GM15510 (cell line): ENCODE data around the gene PPP6R1.
A peak's percentile ranks its signal among the peaks of the same experiment; 100 is the strongest.

Experiments used
- POLR2A ChIP-seq: IDR thresholded peaks from 3 replicates; pipeline ENCODE4 v1.6.1; 2011; ENCODE audit warnings: borderline replicate concordance; ENCODE audit not compliant: insufficient read length; ENCODE audit errors: extremely low read depth

PPP6R1 gene

GRCh38 chr19:55256562-55257460, 2.0 kb downstream of the PPP6R1 start:
- TF ChIP-seq POLR2A = no peak

GRCh38 chr19:55255618-55256423, 3.0 kb downstream of the PPP6R1 start:
- TF ChIP-seq POLR2A = peak; percentile 45

GRCh38 chr19:55254625-55254977, 4.2 kb downstream of the PPP6R1 start:
- no peak for TF ChIP-seq POLR2A

GRCh38 chr19:55253842-55254624, 4.8 kb downstream of the PPP6R1 start:
- peak; percentile 25 for TF ChIP-seq POLR2A

- TF ChIP-seq POLR2A = no peak
Observed at GRCh38 chr19:55252760-55253663, 5.8 kb downstream of the PPP6R1 start.

GRCh38 chr19:55251341-55252081, 7.3 kb downstream of the PPP6R1 start:
- no peak for TF ChIP-seq POLR2A

- TF ChIP-seq POLR2A = peak; percentile 4
Observed at GRCh38 chr19:55250262-55251036, 8.4 kb downstream of the PPP6R1 start.

GRCh38 chr19:55249841-55250240, 9.0 kb downstream of the PPP6R1 start:
- no peak for TF ChIP-seq POLR2A

GRCh38 chr19:55248704-55249103, 10.1 kb downstream of the PPP6R1 start:
- TF ChIP-seq POLR2A = no peak

GRCh38 chr19:55248166-55248675, 10.6 kb downstream of the PPP6R1 start:
- TF ChIP-seq POLR2A = no peak

GRCh38 chr19:55247621-55248099, 11.2 kb downstream of the PPP6R1 start:
- no peak for TF ChIP-seq POLR2A

- no peak for TF ChIP-seq POLR2A
Observed at GRCh38 chr19:55246462-55247451, 12.1 kb downstream of the PPP6R1 start.
